Measurements from ENCODE around the gene TRIM17. TPM values are rescaled to one million over a fixed set of nuclear protein-coding genes. Genes with fewer than 3 reads are reported as not detected.

The TRIM17 gene
- total RNA-seq, 2 donors from 2014 or later: 8.4 to 19.6 TPM

DNA sequence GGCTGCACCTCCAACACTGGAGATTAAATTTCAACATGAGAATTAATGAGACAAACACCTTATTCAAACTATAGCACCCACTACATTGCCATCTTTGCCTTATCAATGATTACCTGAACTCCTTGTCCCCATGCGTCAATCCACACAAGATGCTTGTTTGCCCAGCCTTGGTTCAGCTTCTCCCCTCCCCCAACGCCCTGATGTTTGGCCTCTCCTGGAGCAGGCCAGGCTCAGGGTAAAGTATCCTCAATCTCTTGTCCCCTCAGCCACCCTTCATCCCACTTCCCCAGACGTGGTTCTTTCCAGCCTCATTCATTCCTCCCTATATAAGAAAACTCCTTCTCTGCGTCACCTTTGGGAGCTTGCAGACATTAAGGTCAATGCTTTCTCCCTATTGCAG, 11.8 kb upstream of the TRIM17 start:
- no peak for DNase-seq
- Histone ChIP-seq H3K27ac (ENCODE audit: low read depth, low read length) (no peak overlapping the region), H3K27me3 (ENCODE audit: control insufficient read depth, insufficient read depth, low read length, poor library complexity, severe bottlenecking) (no peaks in the 10 kb centered on the region), H3K4me1 (ENCODE audit: control insufficient read depth, insufficient read depth, low read length) (no peaks in the 10 kb centered on the region), H3K9ac (ENCODE audit: extremely low read depth, low read length, poor library complexity, severe bottlenecking) (no peak overlapping the region), H3K9me3 (ENCODE audit: control insufficient read depth, low read length) (no peaks in the 10 kb centered on the region), H3K36me3 (ENCODE audit: control insufficient read depth, insufficient read depth, low read length) (no peaks in the 10 kb centered on the region), H3K4me3 (ENCODE audit: low read length) (no peak overlapping the region)
- WGBS, 2 experiments (ENCODE audit: insufficient coverage in 1 of 2, insufficient read length in 1 of 2): 73 to 84% methylated on average over 4 of the region's 4 CpGs
- TF ChIP-seq, protein P1, sequence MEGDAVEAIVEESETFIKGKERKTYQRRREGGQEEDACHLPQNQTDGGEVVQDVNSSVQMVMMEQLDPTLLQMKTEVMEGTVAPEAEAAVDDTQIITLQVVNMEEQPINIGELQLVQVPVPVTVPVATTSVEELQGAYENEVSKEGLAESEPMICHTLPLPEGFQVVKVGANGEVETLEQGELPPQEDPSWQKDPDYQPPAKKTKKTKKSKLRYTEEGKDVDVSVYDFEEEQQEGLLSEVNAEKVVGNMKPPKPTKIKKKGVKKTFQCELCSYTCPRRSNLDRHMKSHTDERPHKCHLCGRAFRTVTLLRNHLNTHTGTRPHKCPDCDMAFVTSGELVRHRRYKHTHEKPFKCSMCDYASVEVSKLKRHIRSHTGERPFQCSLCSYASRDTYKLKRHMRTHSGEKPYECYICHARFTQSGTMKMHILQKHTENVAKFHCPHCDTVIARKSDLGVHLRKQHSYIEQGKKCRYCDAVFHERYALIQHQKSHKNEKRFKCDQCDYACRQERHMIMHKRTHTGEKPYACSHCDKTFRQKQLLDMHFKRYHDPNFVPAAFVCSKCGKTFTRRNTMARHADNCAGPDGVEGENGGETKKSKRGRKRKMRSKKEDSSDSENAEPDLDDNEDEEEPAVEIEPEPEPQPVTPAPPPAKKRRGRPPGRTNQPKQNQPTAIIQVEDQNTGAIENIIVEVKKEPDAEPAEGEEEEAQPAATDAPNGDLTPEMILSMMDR (conservative IDR thresholded peaks at IDR 0.05): no peak
- Mint-ChIP-seq H3K36me3 (ENCODE audit: low read depth) (no peaks in the 10 kb centered on the region), H3K4me3 (no peak overlapping the region), H3K27ac (no peak overlapping the region), H3K27me3 (ENCODE audit: insufficient read depth) (peaks cover 52% of the 10 kb centered on the region), H3K4me1 (peaks cover 42% of the 10 kb centered on the region), H3K9me3 (peaks cover 2% of the 10 kb centered on the region)

DNA sequence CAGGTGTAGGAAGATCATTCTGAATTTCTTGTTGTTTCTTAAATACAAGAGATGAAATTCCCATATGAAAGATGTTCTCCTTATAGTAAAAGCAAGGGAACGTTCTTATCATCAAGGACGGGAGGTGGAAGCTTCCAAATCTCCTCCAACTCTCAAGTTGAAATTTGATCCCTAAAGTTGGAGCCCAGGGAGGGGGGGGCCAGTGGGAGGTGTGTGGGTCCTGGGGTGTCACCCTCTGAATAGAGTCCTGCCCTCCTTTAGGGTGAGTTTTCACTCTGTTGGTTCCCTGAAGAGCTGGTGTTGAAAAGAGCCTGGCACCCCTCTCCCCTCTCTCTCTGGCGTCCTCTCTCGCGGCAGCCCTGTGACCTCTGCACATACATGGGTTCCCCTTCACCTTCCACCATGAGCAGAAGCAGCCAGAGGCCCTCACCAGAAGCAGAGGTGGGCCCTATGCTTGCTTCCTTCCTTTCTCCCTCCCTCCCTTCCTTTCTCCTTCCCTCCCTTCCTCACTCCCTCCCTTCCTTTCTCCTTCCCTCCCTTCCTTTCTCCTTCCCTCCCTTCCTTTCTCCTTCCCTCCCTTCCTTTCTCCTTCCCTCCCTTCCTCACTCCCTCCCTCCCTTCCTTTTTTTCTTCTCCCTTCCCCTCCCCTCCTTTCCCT, 10.0 kb upstream of the TRIM17 start:
- Histone ChIP-seq H3K27ac (ENCODE audit: low read depth, low read length) (no peak overlapping the region), H3K9me3 (ENCODE audit: control insufficient read depth, low read length) (no peaks in the 10 kb centered on the region), H3K36me3 (ENCODE audit: control insufficient read depth, insufficient read depth, low read length) (no peaks in the 10 kb centered on the region), H3K4me3 (ENCODE audit: low read length) (no peak overlapping the region), H3K4me1 (ENCODE audit: control insufficient read depth, insufficient read depth, low read length) (no peaks in the 10 kb centered on the region), H3K27me3 (ENCODE audit: control insufficient read depth, insufficient read depth, low read length, poor library complexity, severe bottlenecking) (peaks cover 7% of the 10 kb centered on the region), H3K9ac (ENCODE audit: extremely low read depth, low read length, poor library complexity, severe bottlenecking) (no peak overlapping the region)
- Mint-ChIP-seq H3K4me1 (peaks cover 28% of the 10 kb centered on the region), H3K27me3 (ENCODE audit: insufficient read depth) (peaks cover 70% of the 10 kb centered on the region), H3K9me3 (peaks cover 3% of the 10 kb centered on the region), H3K27ac (no peak overlapping the region), H3K4me3 (no peak overlapping the region), H3K36me3 (ENCODE audit: low read depth) (no peaks in the 10 kb centered on the region)
- 40 to 89% methylated on average over 2 to 5 of the region's 5 CpGs for WGBS, 2 experiments (ENCODE audit: insufficient coverage in 1 of 2, insufficient read length in 1 of 2)
- TF ChIP-seq, protein P1 (conservative IDR thresholded peaks at IDR 0.05): no peak
- DNase-seq: no peak

DNA sequence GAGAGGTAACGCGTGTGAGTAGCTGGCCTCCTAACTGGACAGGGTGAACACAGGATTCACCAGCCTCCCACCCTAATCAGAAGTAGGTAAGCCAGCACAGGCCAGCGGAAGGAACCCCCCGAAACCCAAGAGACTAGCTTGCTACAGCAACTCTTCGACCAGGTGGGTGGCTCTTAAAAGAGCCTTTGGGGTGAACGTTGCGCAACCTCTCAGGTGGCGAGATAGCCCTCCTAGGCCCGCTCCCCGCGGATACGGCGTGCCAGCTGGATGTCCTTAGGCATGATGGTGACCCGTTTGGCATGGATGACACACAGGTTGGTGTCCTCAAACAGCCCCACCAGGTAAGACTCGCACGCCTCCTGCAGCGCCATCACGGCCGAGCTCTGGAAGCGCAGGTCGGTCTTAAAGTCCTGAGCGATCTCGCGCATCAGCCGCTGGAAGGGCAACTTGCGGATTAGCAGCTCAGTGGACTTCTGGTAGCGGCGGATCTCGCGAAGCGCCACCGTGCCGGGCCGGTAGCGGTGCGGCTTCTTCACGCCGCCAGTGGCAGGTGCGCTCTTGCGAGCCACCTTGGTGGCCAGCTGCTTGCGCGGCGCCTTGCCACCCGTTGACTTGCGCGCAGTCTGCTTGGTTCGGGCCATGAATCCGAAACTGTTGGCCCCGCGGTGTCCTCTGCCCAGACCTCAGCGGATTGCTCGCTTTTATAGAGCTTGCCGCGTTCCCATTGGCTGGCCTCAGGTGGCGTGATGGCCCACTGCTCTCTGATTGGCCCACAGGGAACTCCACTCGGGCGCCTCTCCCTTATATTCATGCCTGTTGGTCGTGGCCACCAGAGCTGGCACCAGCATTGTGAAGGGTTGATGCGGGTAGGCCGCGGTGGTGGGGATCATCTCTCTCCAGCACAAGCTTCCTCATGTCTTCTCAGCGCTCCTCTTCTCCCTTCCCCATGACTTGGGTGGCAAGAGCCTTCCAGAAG, 8.3 kb upstream of the TRIM17 start:
- H3K27me3 Mint-ChIP-seq (ENCODE audit: insufficient read depth): peaks cover 74% of the 10 kb centered on the region
- Histone ChIP-seq H3K9me3 (ENCODE audit: control insufficient read depth, low read length) (no peaks in the 10 kb centered on the region), H3K27ac (ENCODE audit: low read depth, low read length) (no peak overlapping the region), H3K9ac (ENCODE audit: extremely low read depth, low read length, poor library complexity, severe bottlenecking) (no peak overlapping the region), H3K4me3 (ENCODE audit: low read length) (no peak overlapping the region), H3K36me3 (ENCODE audit: control insufficient read depth, insufficient read depth, low read length) (no peaks in the 10 kb centered on the region), H3K27me3 (ENCODE audit: control insufficient read depth, insufficient read depth, low read length, poor library complexity, severe bottlenecking) (peaks cover 17% of the 10 kb centered on the region), H3K4me1 (ENCODE audit: control insufficient read depth, insufficient read depth, low read length) (no peaks in the 10 kb centered on the region)
- peaks cover 20% of the 10 kb centered on the region for H3K9me3 Mint-ChIP-seq
- WGBS, 2 experiments (ENCODE audit: insufficient coverage in 1 of 2, insufficient read length in 1 of 2): 96 to 98% methylated on average over 61 to 62 of the region's 62 CpGs
- H3K4me1 Mint-ChIP-seq: peaks cover 26% of the 10 kb centered on the region
- H3K4me3 Mint-ChIP-seq: no peak overlapping the region
- H3K27ac Mint-ChIP-seq: no peak overlapping the region
- TF ChIP-seq, protein P1 (conservative IDR thresholded peaks at IDR 0.05): no peak
- H3K36me3 Mint-ChIP-seq (ENCODE audit: low read depth): peaks cover 2% of the 10 kb centered on the region
- no peak for DNase-seq
